ENCODE measurements around the gene APP. TPM values are rescaled to one million over a fixed set of nuclear protein-coding genes. Genes with fewer than 3 reads are reported as not detected.

APP gene
- total and polyA plus RNA-seq, 10 of the 15 experiments (the other 5 are each of a cell fraction or from before 2014, with no cell fraction given), result 8.8 to 94.9 (median 51.0) TPM

- Histone ChIP-seq H3K27ac (ENCODE audit: control insufficient read depth, insufficient read depth) (no peak overlapping the region), H2AFZ (ENCODE audit: control insufficient read depth, low read depth, low read length) (no peak overlapping the region), H3K4me2 (ENCODE audit: control insufficient read depth, insufficient read depth) (no peak overlapping the region), H3K9me3 (replicated peaks; ENCODE audit: control insufficient read depth, insufficient read depth, low read length) (no peaks in the 10 kb centered on the region), H4K20me1 (ENCODE audit: control insufficient read depth, insufficient read depth) (no peaks in the 10 kb centered on the region), H3K9ac (ENCODE audit: control insufficient read depth, insufficient read depth, low read length) (no peak overlapping the region), H3K4me1 (ENCODE audit: control insufficient read depth, insufficient read depth, low read length) (no peaks in the 10 kb centered on the region), H3K36me3 (ENCODE audit: control insufficient read depth in 2 of 2, insufficient read depth in 2 of 2, low read length in 1 of 2) (no peaks in the 10 kb centered on the region), H3K27me3 (replicated peaks in 1 of 2; ENCODE audit: control insufficient read depth in 2 of 2, insufficient read depth in 2 of 2, low read length in 1 of 2) (no peaks in the 10 kb centered on the region), H3K4me3 (no peak overlapping the region), H3K79me2 (ENCODE audit: control insufficient read depth, insufficient read depth, low read length) (no peaks in the 10 kb centered on the region)
- in situ Hi-C loops (cut with MboI) (no loop called here), intact Hi-C loops (cut with micrococcal nuclease; ENCODE audit: unreplicated experiment) (no loop called here)
- ATAC-seq (no peak), FAIRE-seq (no peak), DNase-seq (ENCODE audit: low read depth, low spot score) (peak; percentile 44)
- ChIA-PET RAD21 (ENCODE audit: unreplicated experiment) (no interaction called here), SMC1A (ENCODE audit: uncharacterized antibody, unreplicated experiment) (no interaction called here), CTCF (no interaction called here), POLR2A (no interaction called here)
- BruUV-seq (replicated peaks), result no TSS peak
- WGBS (ENCODE audit: insufficient coverage, insufficient replicate concordance, low lambda C conversion rate, missing lambda C conversion rate), result 6% methylated on average over 5 of the region's 5 CpGs
- no peak for TF ChIP-seq CBX3 (IDR thresholded peaks at IDR 0.05; ENCODE audit: borderline replicate concordance, low read depth)
- no peak for TF ChIP-seq FOXK2 (IDR thresholded peaks at IDR 0.05)
- no peak for TF ChIP-seq CEBPZ (IDR thresholded peaks at IDR 0.05; ENCODE audit: low read depth, low read length)
- TF ChIP-seq MXI1 (IDR thresholded peaks at IDR 0.05; ENCODE audit: low read depth, low read length), result no peak
- TF ChIP-seq PAX8 (IDR thresholded peaks at IDR 0.05), result no peak
- TF ChIP-seq ASH2L (IDR thresholded peaks at IDR 0.05; ENCODE audit: borderline replicate concordance, low read depth), result no peak
- TF ChIP-seq KLF5 (IDR thresholded peaks at IDR 0.05; ENCODE audit: partially characterized antibody), result no peak
- TF ChIP-seq CHD2 (IDR thresholded peaks at IDR 0.05; ENCODE audit: borderline replicate concordance, low read depth, low read length), result no peak
- TF ChIP-seq POLR2A (IDR thresholded peaks at IDR 0.05; ENCODE audit: low read depth, low read length), result no peak
- TF ChIP-seq IKZF2 (IDR thresholded peaks at IDR 0.05), result no peak
- TF ChIP-seq MYB (IDR thresholded peaks at IDR 0.05; ENCODE audit: borderline replicate concordance, low read depth, low read length), result no peak
- no peak for TF ChIP-seq HSF1 (IDR thresholded peaks at IDR 0.05; ENCODE audit: low read depth, low read length)
- no peak for TF ChIP-seq CEBPB (IDR thresholded peaks at IDR 0.05; ENCODE audit: borderline replicate concordance in 1 of 2, low read depth in 2 of 2, low read length in 2 of 2)
- TF ChIP-seq TAF1 (IDR thresholded peaks at IDR 0.05; ENCODE audit: borderline replicate concordance, low read depth, low read length), result no peak
- TF ChIP-seq NR2C1 (IDR thresholded peaks at IDR 0.05), result no peak
- TF ChIP-seq PRDM15 (CRISPR knock-in tag; IDR thresholded peaks at IDR 0.05), result no peak
- TF ChIP-seq MTA2 (IDR thresholded peaks at IDR 0.05; ENCODE audit: low read depth), result no peak
- no peak for TF ChIP-seq ATF7 (IDR thresholded peaks at IDR 0.05; ENCODE audit: low read depth)
Measured at GRCh38 chr21:25855576-25855975, 315.0 kb downstream of the APP start.

Measured in GM12878 (cell line).